HEK293 (cell line): Measurements from ENCODE around the gene SGCG.

Experiments used
- CTCF ChIA-PET: fragments of 350-600 bp; formaldehyde crosslinking; extraction: SDS; loops from one replicate; lab custom pipeline; 2021; ENCODE audit warnings: antibody characterized with exemption; lab: Yijun Ruan, JAX
- POLR2A ChIA-PET: fragments of 300-600 bp; formaldehyde crosslinking; extraction: SDS; loops from one replicate; lab custom pipeline; 2020; ENCODE audit warnings: antibody characterized with exemption, inconsistent platforms; lab: Yijun Ruan, JAX
- H3K27ac ChIP-seq: fragments of 200-500 bp; sonication (Bioruptor generic); 2 replicates; pipeline ENCODE4 v1.5.1; 2014; ENCODE audit warnings: low read depth, low read length, control low read depth, inconsistent platforms; ENCODE audit errors: extremely low read depth
- H3K36me3 ChIP-seq, 2 experiments: fragments of 200-500 bp in 1 of 2; sonication (Bioruptor generic) in 1 of 2; 1 replicate in 1 of 2; 2 replicates in 1 of 2; pipeline ENCODE4 v1.5.1; 2014 to 2017; ENCODE audit warnings: inconsistent platforms in 2 of 2, low read length in 2 of 2; ENCODE audit not compliant: control insufficient read depth in 2 of 2, insufficient read depth in 1 of 2
- H3K4me1 ChIP-seq: fragments of 200-500 bp; sonication (Bioruptor generic); 2 replicates; pipeline ENCODE4 v1.5.1; 2014; ENCODE audit warnings: mild to moderate bottlenecking, low read length, inconsistent platforms; ENCODE audit not compliant: control insufficient read depth, insufficient read depth
- H3K4me3 ChIP-seq: 2 replicates; pipeline ENCODE4 v1.5.1; 2011; ENCODE audit warnings: low read depth, mild to moderate bottlenecking, control low read depth, low read length, moderate library complexity
- H3K9me3 ChIP-seq: fragments of 200-500 bp; sonication (Bioruptor generic); 2 replicates; pipeline ENCODE4 v1.5.1; 2014; ENCODE audit warnings: low read depth, low read length, inconsistent platforms; ENCODE audit not compliant: control insufficient read depth, insufficient read depth
- AEBP2 ChIP-seq: fragments of 450-650 bp; formaldehyde crosslinking; IDR thresholded peaks from 2 replicates; pipeline ENCODE4 v1.5.1; 2016; ENCODE audit warnings: missing biosample characterization, missing genetic modification characterization, borderline replicate concordance
- GLI4 ChIP-seq: fragments of 450-650 bp; formaldehyde crosslinking; IDR thresholded peaks from 2 replicates; pipeline ENCODE4 v1.5.1; 2016; ENCODE audit warnings: missing biosample characterization, missing genetic modification characterization
- INSM2 ChIP-seq: fragments of 450-650 bp; formaldehyde crosslinking; IDR thresholded peaks from 2 replicates; pipeline ENCODE4 v1.5.1; 2016; ENCODE audit warnings: missing biosample characterization, missing genetic modification characterization
- KLF1 ChIP-seq: fragments of 450-650 bp; formaldehyde crosslinking; IDR thresholded peaks from 2 replicates; pipeline ENCODE4 v1.5.1; 2016; ENCODE audit warnings: missing biosample characterization, missing genetic modification characterization
- MYNN ChIP-seq: fragments of 450-650 bp; formaldehyde crosslinking; IDR thresholded peaks from 2 replicates; pipeline ENCODE4 v1.5.1; 2016; ENCODE audit warnings: missing biosample characterization, missing genetic modification characterization, borderline replicate concordance
- SETDB1 ChIP-seq: IDR thresholded peaks from one replicate; pipeline ENCODE4 v1.6.1; 2017; ENCODE audit warnings: mild to moderate bottlenecking, low read length, moderate library complexity, mixed read lengths; ENCODE audit not compliant: insufficient read length
- SP7 ChIP-seq: fragments of 450-650 bp; formaldehyde crosslinking; IDR thresholded peaks from 2 replicates; pipeline ENCODE4 v1.5.1; 2016; ENCODE audit warnings: missing biosample characterization, missing genetic modification characterization
- TSHZ1 ChIP-seq: fragments of 450-650 bp; formaldehyde crosslinking; IDR thresholded peaks from 2 replicates; pipeline ENCODE4 v1.5.1; 2016; ENCODE audit warnings: missing biosample characterization, missing genetic modification characterization, borderline replicate concordance
- ZBTB26 ChIP-seq: fragments of 450-650 bp; formaldehyde crosslinking; optimal IDR thresholded peaks from 2 replicates; pipeline ENCODE3; 2016; ENCODE audit warnings: missing biosample characterization, mild to moderate bottlenecking, missing genetic modification characterization
- ZNF2 ChIP-seq: fragments of 450-650 bp; formaldehyde crosslinking; IDR thresholded peaks from 2 replicates; pipeline ENCODE4 v1.5.1; 2016; ENCODE audit warnings: missing biosample characterization, missing genetic modification characterization
- ZNF221 ChIP-seq: fragments of 450-650 bp; formaldehyde crosslinking; IDR thresholded peaks from 2 replicates; pipeline ENCODE4 v1.5.1; 2017; ENCODE audit warnings: missing biosample characterization, missing genetic modification characterization, borderline replicate concordance
- ZNF239 ChIP-seq: fragments of 450-650 bp; formaldehyde crosslinking; IDR thresholded peaks from 2 replicates; pipeline ENCODE4 v1.5.1; 2016; ENCODE audit warnings: missing biosample characterization, missing genetic modification characterization
- ZNF394 ChIP-seq: fragments of 450-650 bp; formaldehyde crosslinking; IDR thresholded peaks from 2 replicates; pipeline ENCODE4 v1.5.1; 2016; ENCODE audit warnings: missing biosample characterization, missing genetic modification characterization, mild to moderate bottlenecking, moderate library complexity, borderline replicate concordance
- ZNF433 ChIP-seq: fragments of 450-650 bp; formaldehyde crosslinking; IDR thresholded peaks from 2 replicates; pipeline ENCODE4 v1.5.1; 2016; ENCODE audit warnings: missing biosample characterization, missing genetic modification characterization, low read depth
- ZNF501 ChIP-seq: fragments of 450-650 bp; formaldehyde crosslinking; IDR thresholded peaks from 2 replicates; pipeline ENCODE4 v1.5.1; 2016; ENCODE audit warnings: missing biosample characterization, missing genetic modification characterization
- ZNF510 ChIP-seq: fragments of 450-650 bp; formaldehyde crosslinking; IDR thresholded peaks from 2 replicates; pipeline ENCODE4 v1.5.1; 2018; ENCODE audit warnings: mild to moderate bottlenecking, missing genetic modification characterization, missing biosample characterization; ENCODE audit not compliant: insufficient replicate concordance
- ZNF596 ChIP-seq: fragments of 450-650 bp; IDR thresholded peaks from 2 replicates; pipeline ENCODE4 v1.5.0; 2018; ENCODE audit warnings: missing biosample characterization, mild to moderate bottlenecking, missing genetic modification characterization, moderate library complexity
- ZNF621 ChIP-seq: fragments of 450-650 bp; formaldehyde crosslinking; IDR thresholded peaks from 2 replicates; pipeline ENCODE4 v1.5.1; 2017; ENCODE audit warnings: missing biosample characterization, missing genetic modification characterization
- ZSCAN5A ChIP-seq: fragments of 450-650 bp; formaldehyde crosslinking; IDR thresholded peaks from 2 replicates; pipeline ENCODE4 v1.5.1; 2016; ENCODE audit warnings: missing biosample characterization, missing genetic modification characterization

The SGCG gene

GRCh38 chr13:23267571-23267970 lies 86.8 kb downstream of the SGCG start:
- Histone ChIP-seq H3K9me3 (no peaks in the 10 kb centered on the region), H3K27ac (no peak overlapping the region), H3K4me1 (no peaks in the 10 kb centered on the region), H3K36me3 (no peaks in the 10 kb centered on the region), H3K4me3 (no peak overlapping the region)
- ChIA-PET POLR2A (interaction anchor here (0.6 kb wide), 1 partner anchor 590 kb away, joined by 3 read pairs; no protein-coding TSS in a partner anchor), CTCF (no interaction called here)
- TF ChIP-seq SETDB1: no peak
- TF ChIP-seq ZNF2 (tag by site-specific recombination): no peak
- no peak for TF ChIP-seq KLF1 (tag by site-specific recombination)
- no peak for TF ChIP-seq ZNF394 (tag by site-specific recombination)
- no peak for TF ChIP-seq MYNN (tag by site-specific recombination)
- TF ChIP-seq ZNF501 (tag by site-specific recombination): no peak
- TF ChIP-seq ZNF621 (tag by site-specific recombination): no peak
- no peak for TF ChIP-seq ZNF433 (tag by site-specific recombination)
- no peak for TF ChIP-seq GLI4 (tag by site-specific recombination)
- TF ChIP-seq SP7 (tag by site-specific recombination): no peak
- TF ChIP-seq TSHZ1 (tag by site-specific recombination): no peak
- TF ChIP-seq ZSCAN5A (tag by site-specific recombination): no peak
- TF ChIP-seq ZNF221 (tag by site-specific recombination): no peak
- no peak for TF ChIP-seq INSM2 (tag by site-specific recombination)
- TF ChIP-seq ZBTB26 (tag by site-specific recombination): no peak
- no peak for TF ChIP-seq ZNF596 (tag by site-specific recombination)
- TF ChIP-seq ZNF510 (tag by site-specific recombination): no peak
- TF ChIP-seq ZNF239 (tag by site-specific recombination): no peak
- no peak for TF ChIP-seq AEBP2 (tag by site-specific recombination)
